Fibroblast of villous mesenchyme (primary cell): ENCODE results near the gene HCN3. TPM values are rescaled to one million over a fixed set of nuclear protein-coding genes. Genes with fewer than 3 reads are reported as not detected.
A peak's percentile ranks its signal among the peaks of the same experiment; 100 is the strongest.
"Not testable (repeated sequence)": the region's sequence is repeated elsewhere in the genome, so short reads cannot be mapped to it uniquely, and the experiment has no call there.

ENCODE experiments used
- DNase-seq: peaks from one replicate; pipeline ENCODE4 v3.0.0-alpha.2; 2010; ENCODE audit warnings: low read depth
- H3K4me3 ChIP-seq: 2 replicates; pipeline ENCODE4 v1.5.1; 2011; ENCODE audit warnings: low read depth, mild to moderate bottlenecking, low read length
- CTCF ChIP-seq: IDR thresholded peaks from 2 replicates; pipeline ENCODE4 v1.5.1; 2012; ENCODE audit warnings: low read depth, mild to moderate bottlenecking, low read length; ENCODE audit not compliant: insufficient read depth
- total RNA-seq: library from RNA; depleted of rRNA; stranded (reverse); fragments of >200 nt; gene quantifications from 2 replicates; pipeline ENCODE4 v1.2.3, GENCODE V29; 2012

HCN3 gene
- total RNA-seq, 1 donor: 0.86 TPM

GRCh38 chr1:155241841-155242264 is 35.4 kb upstream of the HCN3 start:
- no peak for TF ChIP-seq CTCF
- DNase-seq: no peak
- H3K4me3 ChIP-seq: no peak overlapping the region

- no peak for DNase-seq
- TF ChIP-seq CTCF: no peak
- peak overlapping the region; percentile 69 for H3K4me3 ChIP-seq
These were observed 34.4 kb upstream of the HCN3 start for GRCh38 chr1:155242805-155243358.

- peak; percentile 24 for TF ChIP-seq CTCF
- DNase-seq: peak; percentile 99
- peak overlapping the region; percentile 69 for H3K4me3 ChIP-seq
These were observed 32.7 kb upstream of the HCN3 start for GRCh38 chr1:155244368-155245162.

GRCh38 chr1:155245163-155245524 is 32.1 kb upstream of the HCN3 start:
- peak overlapping the region; percentile 69 for H3K4me3 ChIP-seq

GRCh38 chr1:155246796-155247195 is 30.5 kb upstream of the HCN3 start:
- H3K4me3 ChIP-seq: not testable (repeated sequence)

More at GRCh38 chr1:155245163-155245524, 32.1 kb upstream of the HCN3 start:
- DNase-seq: no peak
- no peak for TF ChIP-seq CTCF

GRCh38 chr1:155247667-155248553 is 29.4 kb upstream of the HCN3 start:
- TF ChIP-seq CTCF: no peak
- H3K4me3 ChIP-seq: no peak overlapping the region
- DNase-seq: no peak

More at GRCh38 chr1:155246796-155247195, 30.5 kb upstream of the HCN3 start:
- not testable (repeated sequence) for DNase-seq

GRCh38 chr1:155250246-155250632 is 27.0 kb upstream of the HCN3 start:
- no peak for TF ChIP-seq CTCF
- DNase-seq: no peak
- no peak overlapping the region for H3K4me3 ChIP-seq
